ENCODE results near the gene BRDT.

The BRDT gene

DNA sequence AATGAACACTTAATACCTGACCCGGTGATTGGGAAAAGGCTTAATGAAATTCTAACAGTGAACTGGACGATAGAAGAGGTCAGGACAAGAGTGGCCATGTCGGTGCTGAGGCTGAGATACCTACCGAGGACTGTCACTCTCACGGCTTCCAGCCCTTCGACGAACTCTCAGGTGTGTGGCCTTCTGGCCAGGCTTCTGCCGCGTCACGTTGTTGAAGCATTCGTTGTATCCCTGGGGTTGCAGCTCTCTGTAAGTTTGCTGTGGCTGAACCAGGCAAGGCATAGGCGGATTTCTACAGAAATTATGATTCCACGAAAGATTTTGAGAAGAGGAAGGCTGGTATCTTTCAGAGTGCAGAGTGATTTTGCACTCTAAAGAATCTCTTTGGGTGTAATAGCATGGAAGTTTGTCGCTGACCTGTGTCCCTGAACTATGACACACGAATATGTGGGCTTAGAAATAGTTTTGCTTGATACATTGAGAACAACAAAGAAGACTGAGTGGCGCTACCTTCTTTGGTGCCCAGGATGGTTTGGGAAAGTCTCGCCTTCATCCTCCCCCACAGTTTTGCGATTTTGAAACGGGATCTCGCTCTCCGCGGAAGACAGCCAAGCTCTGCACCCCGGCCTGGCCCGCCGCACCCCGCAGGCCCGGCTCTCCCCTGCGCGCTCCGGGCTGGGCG is 80.2 kb downstream of the BRDT start:
- peak overlapping the region; percentile 62 to 73 for H3K4me3 Mint-ChIP-seq
- ATAC-seq = no peak
- H3K4me1 Mint-ChIP-seq = peaks cover 17% of the 10 kb centered on the region
- H3K27me3 Mint-ChIP-seq = peaks cover 33% of the 10 kb centered on the region
- no peak for DNase-seq
- H3K9me3 Mint-ChIP-seq = no peaks in the 10 kb centered on the region
- peak overlapping the region in 1 of 2 donors; percentile 58 for H3K27ac Mint-ChIP-seq

DNA sequence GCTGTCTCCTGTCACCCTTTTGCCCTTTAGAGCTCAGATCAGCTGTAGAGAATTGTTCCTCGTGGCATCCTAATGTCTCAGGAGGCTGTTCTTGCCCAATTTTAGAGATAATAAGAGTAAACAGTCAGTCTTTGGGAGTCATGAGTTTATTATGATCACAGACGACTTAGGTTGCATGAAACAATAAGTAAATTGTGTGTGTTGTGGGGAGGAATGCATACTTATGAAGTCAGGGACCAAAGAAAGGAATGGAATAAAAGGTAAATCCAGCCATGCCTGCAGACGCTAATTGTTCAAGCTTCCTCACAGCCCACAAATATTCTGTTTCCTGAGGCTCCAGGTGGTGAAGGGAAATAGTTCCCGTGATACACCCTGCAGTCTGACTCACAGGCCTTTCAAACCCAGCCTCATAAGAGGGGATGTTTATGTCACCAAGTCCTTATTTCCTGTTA is 81.5 kb downstream of the BRDT start:
- no peak for DNase-seq
- Mint-ChIP-seq H3K27ac (peak overlapping the region in 1 of 2 donors; percentile 2), H3K27me3 (peaks cover 37% of the 10 kb centered on the region), H3K4me1 (peaks cover 17% of the 10 kb centered on the region), H3K4me3 (peak overlapping the region; percentile 76 to 84), H3K9me3 (no peaks in the 10 kb centered on the region)
- peak; percentile 63 for ATAC-seq

- no peak for DNase-seq
- peaks cover 17% of the 10 kb centered on the region for H3K4me1 Mint-ChIP-seq
- no peaks in the 10 kb centered on the region for H3K9me3 Mint-ChIP-seq
- H3K27me3 Mint-ChIP-seq = peaks cover 45% of the 10 kb centered on the region
- H3K4me3 Mint-ChIP-seq = no peak overlapping the region
- no peak for ATAC-seq
- H3K27ac Mint-ChIP-seq = no peak overlapping the region
These were observed 82.3 kb downstream of the BRDT start for GRCh38 chr1:92031281-92032110.

GRCh38 chr1:92037400-92037799 is 88.2 kb downstream of the BRDT start:
- H3K9me3 Mint-ChIP-seq = no peaks in the 10 kb centered on the region
- no peak overlapping the region for H3K4me3 Mint-ChIP-seq
- ATAC-seq (no peak), DNase-seq (no peak)
- peaks cover 14% of the 10 kb centered on the region for H3K27me3 Mint-ChIP-seq
- H3K4me1 Mint-ChIP-seq = no peaks in the 10 kb centered on the region
- no peak overlapping the region for H3K27ac Mint-ChIP-seq

GRCh38 chr1:92038695-92039346 is 89.6 kb downstream of the BRDT start:
- H3K4me3 Mint-ChIP-seq = no peak overlapping the region
- DNase-seq = no peak
- ATAC-seq = no peak
- no peaks in the 10 kb centered on the region for H3K4me1 Mint-ChIP-seq
- H3K9me3 Mint-ChIP-seq = no peaks in the 10 kb centered on the region
- H3K27ac Mint-ChIP-seq = no peak overlapping the region
- H3K27me3 Mint-ChIP-seq = peaks cover 14% of the 10 kb centered on the region

GRCh38 chr1:92040971-92041370 is 91.8 kb downstream of the BRDT start:
- no peak overlapping the region for H3K4me3 Mint-ChIP-seq
- DNase-seq (no peak), ATAC-seq (no peak)
- H3K27ac Mint-ChIP-seq = no peak overlapping the region
- H3K4me1 Mint-ChIP-seq = no peaks in the 10 kb centered on the region
- peaks cover 7% of the 10 kb centered on the region for H3K27me3 Mint-ChIP-seq
- no peaks in the 10 kb centered on the region for H3K9me3 Mint-ChIP-seq

DNA sequence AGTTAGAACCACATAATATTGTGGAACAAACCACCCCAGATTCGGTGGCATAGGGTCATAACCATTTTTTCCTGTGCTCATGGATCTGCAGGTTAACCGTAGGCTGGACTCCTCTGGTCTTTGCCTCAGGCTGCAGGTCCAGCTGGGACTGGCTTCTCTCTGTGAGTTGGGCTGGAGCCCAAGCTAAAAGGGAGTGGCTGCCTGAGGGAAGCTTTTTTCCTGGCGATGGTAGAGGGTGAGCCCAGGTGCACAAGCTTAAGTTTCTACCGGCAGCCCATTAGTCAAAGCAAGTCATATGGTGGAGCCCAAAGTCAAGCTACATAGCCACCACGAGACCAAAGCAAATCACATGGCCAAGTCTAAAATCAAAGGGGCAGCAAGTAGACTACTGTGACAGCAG is 94.4 kb downstream of the BRDT start:
- no peaks in the 10 kb centered on the region for H3K4me1 Mint-ChIP-seq
- no peak overlapping the region for H3K27ac Mint-ChIP-seq
- no peak overlapping the region for H3K4me3 Mint-ChIP-seq
- ATAC-seq (no peak), DNase-seq (no peak)
- no peaks in the 10 kb centered on the region for H3K9me3 Mint-ChIP-seq
- no peaks in the 10 kb centered on the region for H3K27me3 Mint-ChIP-seq

- DNase-seq (no peak), ATAC-seq (no peak)
- no peak overlapping the region for H3K4me3 Mint-ChIP-seq
- H3K9me3 Mint-ChIP-seq = no peaks in the 10 kb centered on the region
- no peaks in the 10 kb centered on the region for H3K27me3 Mint-ChIP-seq
- H3K4me1 Mint-ChIP-seq = no peaks in the 10 kb centered on the region
- no peak overlapping the region for H3K27ac Mint-ChIP-seq
These were observed 96.7 kb downstream of the BRDT start for GRCh38 chr1:92045766-92046495.

- Mint-ChIP-seq H3K27me3 (no peaks in the 10 kb centered on the region), H3K9me3 (no peaks in the 10 kb centered on the region), H3K4me3 (no peak overlapping the region), H3K4me1 (no peaks in the 10 kb centered on the region), H3K27ac (peak overlapping the region in 1 of 2 donors; percentile 75)
- DNase-seq = no peak
- ATAC-seq = no peak
These were observed 102.7 kb downstream of the BRDT start for GRCh38 chr1:92051948-92052347.

Measured in stimulated activated naive CD8-positive, alpha-beta T cell treated with anti-CD3 and anti-CD28 coated beads, Interleukin-15, amount 100 ng/mL, for 72 hours (primary cell).